Activated naive CD4-positive, alpha-beta T cell treated with anti-CD3 and anti-CD28 coated beads, Interleukin-2, amount 50 U/mL, for 24 hours (primary cell): ENCODE data around the gene DNAJB13.

Experiments
- H3K27ac Mint-ChIP-seq: one replicate; pipeline ENCODE4 v1.8.0; 2021; ENCODE audit warnings: mild to moderate bottlenecking, mixed read lengths
- H3K27me3 Mint-ChIP-seq: one replicate; pipeline ENCODE4 v1.8.0; 2021; ENCODE audit warnings: mixed read lengths
- H3K36me3 Mint-ChIP-seq: one replicate; pipeline ENCODE4 v1.8.0; 2021; ENCODE audit warnings: mixed read lengths
- H3K4me1 Mint-ChIP-seq: one replicate; pipeline ENCODE4 v1.8.0; 2021; ENCODE audit warnings: mixed read lengths
- H3K4me3 Mint-ChIP-seq: one replicate; pipeline ENCODE4 v1.8.0; 2021; ENCODE audit warnings: mild to moderate bottlenecking, mixed read lengths
- H3K9me3 Mint-ChIP-seq: one replicate; pipeline ENCODE4 v1.8.0; 2021; ENCODE audit warnings: mixed read lengths

DNAJB13 gene

GRCh38 chr11:73965764-73966121 is 14.9 kb downstream of the DNAJB13 start:
- Mint-ChIP-seq H3K4me3 (no peak overlapping the region), H3K27ac (no peak overlapping the region), H3K9me3 (no peaks in the 10 kb centered on the region), H3K36me3 (no peaks in the 10 kb centered on the region), H3K27me3 (no peaks in the 10 kb centered on the region), H3K4me1 (peaks cover 55% of the 10 kb centered on the region)

- peak overlapping the region; percentile 2 for H3K4me3 Mint-ChIP-seq
- H3K27me3 Mint-ChIP-seq: no peaks in the 10 kb centered on the region
- peak overlapping the region; percentile 95 for H3K27ac Mint-ChIP-seq
- no peaks in the 10 kb centered on the region for H3K9me3 Mint-ChIP-seq
- H3K36me3 Mint-ChIP-seq: no peaks in the 10 kb centered on the region
- H3K4me1 Mint-ChIP-seq: peaks cover 81% of the 10 kb centered on the region
These were observed 17.6 kb downstream of the DNAJB13 start for GRCh38 chr11:73968356-73968966.

GRCh38 chr11:73969091-73969490 is 18.3 kb downstream of the DNAJB13 start:
- H3K36me3 Mint-ChIP-seq: no peaks in the 10 kb centered on the region
- H3K27ac Mint-ChIP-seq: peak overlapping the region; percentile 95
- peak overlapping the region; percentile 2 for H3K4me3 Mint-ChIP-seq
- H3K4me1 Mint-ChIP-seq: peaks cover 85% of the 10 kb centered on the region
- H3K27me3 Mint-ChIP-seq: no peaks in the 10 kb centered on the region
- H3K9me3 Mint-ChIP-seq: no peaks in the 10 kb centered on the region

GRCh38 chr11:73969991-73970800 is 19.4 kb downstream of the DNAJB13 start:
- H3K36me3 Mint-ChIP-seq: peaks cover 7% of the 10 kb centered on the region
- no peaks in the 10 kb centered on the region for H3K9me3 Mint-ChIP-seq
- no peaks in the 10 kb centered on the region for H3K27me3 Mint-ChIP-seq
- peak overlapping the region; percentile 89 for H3K27ac Mint-ChIP-seq
- no peak overlapping the region for H3K4me3 Mint-ChIP-seq
- H3K4me1 Mint-ChIP-seq: peaks cover 86% of the 10 kb centered on the region

- peaks cover 89% of the 10 kb centered on the region for H3K4me1 Mint-ChIP-seq
These were observed 20.4 kb downstream of the DNAJB13 start for GRCh38 chr11:73971175-73971719.

GRCh38 chr11:73972187-73972586 is 21.4 kb downstream of the DNAJB13 start:
- Mint-ChIP-seq H3K4me1 (peaks cover 98% of the 10 kb centered on the region), H3K36me3 (peaks cover 19% of the 10 kb centered on the region), H3K27me3 (no peaks in the 10 kb centered on the region), H3K9me3 (no peaks in the 10 kb centered on the region), H3K27ac (peak overlapping the region; percentile 87), H3K4me3 (no peak overlapping the region)

More at GRCh38 chr11:73971175-73971719, 20.4 kb downstream of the DNAJB13 start:
- Mint-ChIP-seq H3K36me3 (peaks cover 13% of the 10 kb centered on the region), H3K27ac (peak overlapping the region; percentile 80), H3K27me3 (no peaks in the 10 kb centered on the region), H3K9me3 (no peaks in the 10 kb centered on the region), H3K4me3 (no peak overlapping the region)

- no peak overlapping the region for H3K4me3 Mint-ChIP-seq
- H3K36me3 Mint-ChIP-seq: peaks cover 22% of the 10 kb centered on the region
- no peaks in the 10 kb centered on the region for H3K9me3 Mint-ChIP-seq
- no peaks in the 10 kb centered on the region for H3K27me3 Mint-ChIP-seq
- H3K27ac Mint-ChIP-seq: peak overlapping the region; percentile 87
- peaks cover 98% of the 10 kb centered on the region for H3K4me1 Mint-ChIP-seq
These were observed 22.0 kb downstream of the DNAJB13 start for GRCh38 chr11:73972620-73973449.

- peaks cover 25% of the 10 kb centered on the region for H3K36me3 Mint-ChIP-seq
- no peaks in the 10 kb centered on the region for H3K9me3 Mint-ChIP-seq
- no peaks in the 10 kb centered on the region for H3K27me3 Mint-ChIP-seq
- H3K4me3 Mint-ChIP-seq: peak overlapping the region; percentile 8
- H3K4me1 Mint-ChIP-seq: peaks cover 97% of the 10 kb centered on the region
- peak overlapping the region; percentile 87 for H3K27ac Mint-ChIP-seq
These were observed 24.0 kb downstream of the DNAJB13 start for GRCh38 chr11:73974604-73975478.

GRCh38 chr11:73975479-73975757 is 24.6 kb downstream of the DNAJB13 start:
- Mint-ChIP-seq H3K4me3 (peak overlapping the region; percentile 37), H3K27me3 (no peaks in the 10 kb centered on the region), H3K9me3 (no peaks in the 10 kb centered on the region), H3K4me1 (peaks cover 97% of the 10 kb centered on the region), H3K36me3 (peaks cover 25% of the 10 kb centered on the region), H3K27ac (peak overlapping the region; percentile 87)

GRCh38 chr11:73976451-73977151 is 25.8 kb downstream of the DNAJB13 start:
- H3K4me3 Mint-ChIP-seq: peak overlapping the region; percentile 11

GRCh38 chr11:73977856-73978519 is 27.2 kb downstream of the DNAJB13 start:
- peak overlapping the region; percentile 81 for H3K4me3 Mint-ChIP-seq
- peaks cover 89% of the 10 kb centered on the region for H3K4me1 Mint-ChIP-seq
- H3K27ac Mint-ChIP-seq: peak overlapping the region; percentile 99
- peaks cover 26% of the 10 kb centered on the region for H3K36me3 Mint-ChIP-seq
- H3K27me3 Mint-ChIP-seq: no peaks in the 10 kb centered on the region
- no peaks in the 10 kb centered on the region for H3K9me3 Mint-ChIP-seq

More at GRCh38 chr11:73976451-73977151, 25.8 kb downstream of the DNAJB13 start:
- peaks cover 25% of the 10 kb centered on the region for H3K36me3 Mint-ChIP-seq
- H3K27me3 Mint-ChIP-seq: no peaks in the 10 kb centered on the region
- H3K4me1 Mint-ChIP-seq: peaks cover 97% of the 10 kb centered on the region
- no peaks in the 10 kb centered on the region for H3K9me3 Mint-ChIP-seq
- peak overlapping the region; percentile 95 for H3K27ac Mint-ChIP-seq

GRCh38 chr11:73978576-73979086 is 27.8 kb downstream of the DNAJB13 start:
- Mint-ChIP-seq H3K36me3 (peaks cover 27% of the 10 kb centered on the region), H3K27ac (peak overlapping the region; percentile 99), H3K9me3 (no peaks in the 10 kb centered on the region), H3K4me1 (peaks cover 86% of the 10 kb centered on the region), H3K4me3 (peak overlapping the region; percentile 81), H3K27me3 (no peaks in the 10 kb centered on the region)

- peaks cover 83% of the 10 kb centered on the region for H3K4me1 Mint-ChIP-seq
- no peaks in the 10 kb centered on the region for H3K9me3 Mint-ChIP-seq
- H3K36me3 Mint-ChIP-seq: peaks cover 18% of the 10 kb centered on the region
- peak overlapping the region; percentile 100 for H3K4me3 Mint-ChIP-seq
- H3K27me3 Mint-ChIP-seq: no peaks in the 10 kb centered on the region
- peak overlapping the region; percentile 99 for H3K27ac Mint-ChIP-seq
These were observed 29.5 kb downstream of the DNAJB13 start for GRCh38 chr11:73980001-73980961.
